Measurements from ENCODE around the gene AADACL3. TPM values are rescaled to one million over a fixed set of nuclear protein-coding genes. Genes with fewer than 3 reads are reported as not detected.

Gene AADACL3
- total and polyA plus RNA-seq, 9 of the 15 experiments (the other 6 are each of a cell fraction or from before 2014, with no cell fraction given), result not detected

GRCh38 chr1:12677565-12677964, 38.3 kb upstream of the AADACL3 start (continued):
- no peak for TF ChIP-seq RFX5 (IDR thresholded peaks at IDR 0.05; ENCODE audit: low read depth, low read length)
- no peak for TF ChIP-seq TCF3 (CRISPR knock-in tag; IDR thresholded peaks at IDR 0.05)

GRCh38 chr1:12678350-12678749, 37.6 kb upstream of the AADACL3 start:
- ATAC-seq (no peak), DNase-seq (ENCODE audit: extremely low read depth in 1 of 4, low spot score in 3 of 4) (no peak), FAIRE-seq (no peak)
- POLR2A ChIA-PET, result no interaction called here
- H4K20me1 ChIP-seq (replicated peaks; ENCODE audit: control insufficient read depth, insufficient read depth, low read length), result no peaks in the 10 kb centered on the region; the same call in 1 of the 2 replicates
- peaks cover 26 to 28% of the 10 kb centered on the region in 2 experiments; a peak in 4 of 5 replicates for H3K27me3 ChIP-seq (ENCODE audit: control insufficient read depth in 2 of 2, insufficient read depth in 2 of 2, low read length in 2 of 2)
- in situ Hi-C loops (cut with MboI), result loop anchor here (5.0 kb wide), 1 partner anchor 94 kb away; the partner anchor contains the start of gene PRAMEF12
- WGBS (ENCODE audit: insufficient coverage, low coverage, missing lambda C conversion rate), result 0% methylated on average over 2 of the region's 2 CpGs
- H3K9me3 ChIP-seq (replicated peaks; ENCODE audit: control insufficient read depth, insufficient read depth, low read depth, low read length), result no peaks in the 10 kb centered on the region
- BruUV-seq (replicated peaks), result no TSS peak
- no peak overlapping the region for H3K4me3 ChIP-seq
- H3K27ac ChIP-seq (ENCODE audit: extremely low read depth, low read depth, low read length), result no peak overlapping the region
- no peaks in the 10 kb centered on the region for H3K9me1 ChIP-seq (ENCODE audit: control insufficient read depth, insufficient read depth, low read length)
- H3K9ac ChIP-seq (ENCODE audit: insufficient read depth in 1 of 2, low read depth in 2 of 2, low read length in 2 of 2), result no peak overlapping the region
- intact Hi-C loops (cut with micrococcal nuclease), result no loop called here
- CTCF ChIA-PET (ENCODE audit: low intra/inter-chr PET ratio), result no interaction called here
- H3K36me3 ChIP-seq (ENCODE audit: control insufficient read depth, insufficient read depth, low read length), result no peaks in the 10 kb centered on the region
- no peak overlapping the region for H2AFZ ChIP-seq (ENCODE audit: low read depth, low read length)
- H3K79me2 ChIP-seq (ENCODE audit: control insufficient read depth, insufficient read depth, low read length), result no peaks in the 10 kb centered on the region
- H3K4me1 ChIP-seq (replicated peaks in 1 of 2; ENCODE audit: control insufficient read depth in 2 of 2, insufficient read depth in 2 of 2, low read length in 2 of 2), result no peaks in the 10 kb centered on the region
- no peak overlapping the region for H3K4me2 ChIP-seq (ENCODE audit: insufficient read depth, low read length)
- TF ChIP-seq TEAD2 (tag; IDR thresholded peaks at IDR 0.05) (no peak), REST (IDR thresholded peaks at IDR 0.05; ENCODE audit: borderline replicate concordance) (no peak), REST (CRISPR knock-in tag; IDR thresholded peaks at IDR 0.05; ENCODE audit: low read depth) (no peak), DIDO1 (tag; IDR thresholded peaks at IDR 0.05; ENCODE audit: low read depth) (no peak), BHLHE40 (IDR thresholded peaks at IDR 0.05; ENCODE audit: low read length) (no peak), CXXC5 (CRISPR knock-in tag; IDR thresholded peaks at IDR 0.05) (no peak), FOXP4 (CRISPR knock-in tag; IDR thresholded peaks at IDR 0.05; ENCODE audit: borderline replicate concordance) (no peak), KDM2B (CRISPR knock-in tag; IDR thresholded peaks at IDR 0.05) (no peak), SNRNP70 (optimal IDR thresholded peaks at IDR 0.05; ENCODE audit: low read depth, low read length) (no peak), ZNF324 (CRISPR knock-in tag; IDR thresholded peaks at IDR 0.05) (no peak), FOSL1 (tag; conservative IDR thresholded peaks at IDR 0.05) (no peak)
